ENCODE results near the gene PROKR2.

PROKR2 gene

GRCh38 chr20:5282561-5282960 is 34.2 kb downstream of the PROKR2 start:
- DNase-seq (ENCODE audit: low read depth in 3 of 3, low spot score in 1 of 3), result no peak

GRCh38 chr20:5279661-5280060 is 37.1 kb downstream of the PROKR2 start:
- DNase-seq (ENCODE audit: low read depth in 3 of 3, low spot score in 1 of 3), result no peak

GRCh38 chr20:5272268-5272667 is 44.5 kb downstream of the PROKR2 start:
- DNase-seq (ENCODE audit: low read depth in 3 of 3, low spot score in 1 of 3), result no peak

- no peak for DNase-seq (ENCODE audit: low read depth in 3 of 3, low spot score in 1 of 3)
These were observed 46.2 kb downstream of the PROKR2 start for GRCh38 chr20:5270603-5271002.

GRCh38 chr20:5268449-5268848 is 48.3 kb downstream of the PROKR2 start:
- DNase-seq (ENCODE audit: low read depth in 3 of 3, low spot score in 1 of 3), result no peak

- DNase-seq (ENCODE audit: low read depth in 3 of 3, low spot score in 1 of 3), result no peak
These were observed 49.7 kb downstream of the PROKR2 start for GRCh38 chr20:5267092-5267491.
